SH-SY5Y (cell line): Measurements from ENCODE around the gene PRRC2A.
A peak's percentile ranks its signal among the peaks of the same experiment; 100 is the strongest.

Source experiments
- GATA2 ChIP-seq: IDR thresholded peaks from 2 replicates; pipeline ENCODE4 v1.6.1; 2011; ENCODE audit warnings: mild to moderate bottlenecking, low read depth, low read length
- GATA3 ChIP-seq: IDR thresholded peaks from 2 replicates; pipeline ENCODE4 v1.6.1; 2011; ENCODE audit warnings: low read depth, mild to moderate bottlenecking, low read length, moderate library complexity

Gene PRRC2A

GRCh38 chr6:31620586-31621319 is at the start of gene PRRC2A:
Gene PRRC2A, plus strand, starts transcription at chr6:31620715. Its CDS starts 2,075 bp downstream, at chr6:31622790.
- TF ChIP-seq GATA2 (no peak), GATA3 (no peak)

GRCh38 chr6:31572041-31572911 is 48.2 kb upstream of the PRRC2A start, which contains the start of gene LTA:
Gene LTA, plus strand, starts transcription at chr6:31572289. Its CDS starts 454 bp downstream, at chr6:31572743.
- TF ChIP-seq GATA2, result no peak
- no peak for TF ChIP-seq GATA3

- no peak for TF ChIP-seq GATA2
- no peak for TF ChIP-seq GATA3
Measured at GRCh38 chr6:31573239-31574105, 47.0 kb upstream of the PRRC2A start.

GRCh38 chr6:31574106-31575061 is 46.1 kb upstream of the PRRC2A start:
- TF ChIP-seq GATA2 (no peak), GATA3 (no peak)

GRCh38 chr6:31575335-31575901 is 45.1 kb upstream of the PRRC2A start, which contains the start of gene TNF:
Gene TNF, plus strand, starts transcription at chr6:31575565. Its CDS starts 177 bp downstream, at chr6:31575742.
- TF ChIP-seq GATA2 (no peak), GATA3 (no peak)

GRCh38 chr6:31575952-31576685 is 44.4 kb upstream of the PRRC2A start:
- no peak; the same call in 1 of the 2 replicates for TF ChIP-seq GATA3
- peak; percentile 52; the same call in 1 of the 2 replicates for TF ChIP-seq GATA2

GRCh38 chr6:31576897-31577578 is 43.5 kb upstream of the PRRC2A start:
- TF ChIP-seq GATA2 (no peak), GATA3 (no peak)

GRCh38 chr6:31577579-31577966 is 42.9 kb upstream of the PRRC2A start:
- no peak for TF ChIP-seq GATA2
- no peak for TF ChIP-seq GATA3

GRCh38 chr6:31578184-31579118 is 42.1 kb upstream of the PRRC2A start:
- no peak for TF ChIP-seq GATA2
- TF ChIP-seq GATA3, result no peak

- no peak for TF ChIP-seq GATA2
- TF ChIP-seq GATA3, result no peak
Measured at GRCh38 chr6:31579119-31579505, 41.4 kb upstream of the PRRC2A start.
